ENCODE results near the gene TGM3. TPM values are rescaled to one million over a fixed set of nuclear protein-coding genes. Genes with fewer than 3 reads are reported as not detected.

TGM3 gene
- total RNA-seq, 1 experiment from 2014 or later: not detected

DNA sequence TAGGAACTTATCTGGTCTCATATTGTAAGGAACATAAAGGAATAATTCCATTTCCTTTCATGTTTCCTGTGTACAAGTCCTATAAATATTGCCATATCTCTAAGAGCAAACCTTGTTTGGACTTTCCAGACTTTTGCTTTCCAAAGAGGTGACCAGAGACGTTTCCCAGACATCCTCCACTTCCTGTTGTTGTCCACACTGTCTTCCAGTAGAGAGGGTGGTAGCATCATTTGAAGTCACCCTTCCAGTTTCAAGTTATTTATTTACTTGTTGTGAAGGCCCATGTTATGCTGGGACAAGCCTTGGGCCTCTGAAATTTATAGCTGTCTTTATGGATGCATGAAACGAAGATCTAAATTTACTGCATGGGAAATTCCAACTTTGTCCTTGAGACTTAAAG lies 10.6 kb upstream of the TGM3 start:
- Histone ChIP-seq H3K79me2 (ENCODE audit: low read depth) (no peaks in the 10 kb centered on the region), H3K36me3 (ENCODE audit: low read depth) (no peaks in the 10 kb centered on the region), H3F3A (ENCODE audit: insufficient read depth, low read depth) (peaks cover 7% of the 10 kb centered on the region; the same call in 1 of the 2 replicates), H3K27ac (no peak overlapping the region), H3K4me1 (replicated peaks; ENCODE audit: insufficient read depth) (peaks cover 26% of the 10 kb centered on the region), H2AFZ (no peak overlapping the region), H3K4me2 (no peak overlapping the region), H3K4me3 (no peak overlapping the region), H3K9me2 (ENCODE audit: insufficient read depth) (no peaks in the 10 kb centered on the region), H3K9me3 (ENCODE audit: insufficient read depth, low read depth) (no peaks in the 10 kb centered on the region), H4K20me1 (ENCODE audit: insufficient read depth) (no peaks in the 10 kb centered on the region), H3K27me3 (ENCODE audit: insufficient read depth, low read depth) (no peaks in the 10 kb centered on the region)
- DNase-seq: no peak
- BruUV-seq (replicated peaks): no TSS peak
- POLR2A ChIA-PET (ENCODE audit: unreplicated experiment): interaction anchor here (0.7 kb wide), 1 partner anchor 134 kb away, joined by 3 read pairs; no protein-coding TSS in a partner anchor
- CTCF ChIA-PET: no interaction called here
- intact Hi-C loops (cut with micrococcal nuclease; ENCODE audit: unreplicated experiment): no loop called here
- no peak for TF ChIP-seq EZH2 (IDR thresholded peaks at IDR 0.05; ENCODE audit: low read depth)
- TF ChIP-seq, protein P1, sequence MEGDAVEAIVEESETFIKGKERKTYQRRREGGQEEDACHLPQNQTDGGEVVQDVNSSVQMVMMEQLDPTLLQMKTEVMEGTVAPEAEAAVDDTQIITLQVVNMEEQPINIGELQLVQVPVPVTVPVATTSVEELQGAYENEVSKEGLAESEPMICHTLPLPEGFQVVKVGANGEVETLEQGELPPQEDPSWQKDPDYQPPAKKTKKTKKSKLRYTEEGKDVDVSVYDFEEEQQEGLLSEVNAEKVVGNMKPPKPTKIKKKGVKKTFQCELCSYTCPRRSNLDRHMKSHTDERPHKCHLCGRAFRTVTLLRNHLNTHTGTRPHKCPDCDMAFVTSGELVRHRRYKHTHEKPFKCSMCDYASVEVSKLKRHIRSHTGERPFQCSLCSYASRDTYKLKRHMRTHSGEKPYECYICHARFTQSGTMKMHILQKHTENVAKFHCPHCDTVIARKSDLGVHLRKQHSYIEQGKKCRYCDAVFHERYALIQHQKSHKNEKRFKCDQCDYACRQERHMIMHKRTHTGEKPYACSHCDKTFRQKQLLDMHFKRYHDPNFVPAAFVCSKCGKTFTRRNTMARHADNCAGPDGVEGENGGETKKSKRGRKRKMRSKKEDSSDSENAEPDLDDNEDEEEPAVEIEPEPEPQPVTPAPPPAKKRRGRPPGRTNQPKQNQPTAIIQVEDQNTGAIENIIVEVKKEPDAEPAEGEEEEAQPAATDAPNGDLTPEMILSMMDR (conservative IDR thresholded peaks at IDR 0.05): no peak

DNA sequence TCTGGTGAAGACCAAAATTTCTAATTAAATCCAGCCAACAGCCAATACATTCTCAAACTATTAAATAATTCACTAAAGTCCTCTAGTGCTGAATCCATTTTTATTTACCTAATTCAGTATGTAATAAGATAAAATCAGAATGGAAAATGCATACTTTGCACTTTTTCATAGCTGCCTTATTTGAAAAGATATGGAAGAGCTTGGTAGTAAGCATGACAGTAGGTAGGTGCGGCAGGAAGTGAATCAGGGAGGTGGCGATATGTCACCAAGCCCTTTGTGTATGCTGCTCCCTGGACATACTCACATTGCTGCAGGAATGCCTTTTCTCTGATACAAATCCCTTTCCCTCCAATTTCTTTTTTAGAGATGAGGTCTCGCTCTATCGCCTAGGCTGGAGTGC lies 10.2 kb upstream of the TGM3 start:
- Histone ChIP-seq H3K4me3 (no peak overlapping the region), H3K9me3 (ENCODE audit: insufficient read depth, low read depth) (no peaks in the 10 kb centered on the region), H3K36me3 (ENCODE audit: low read depth) (no peaks in the 10 kb centered on the region), H3K79me2 (ENCODE audit: low read depth) (no peaks in the 10 kb centered on the region), H3K4me2 (no peak overlapping the region), H3K27me3 (ENCODE audit: insufficient read depth, low read depth) (no peaks in the 10 kb centered on the region), H2AFZ (no peak overlapping the region), H3K4me1 (replicated peaks; ENCODE audit: insufficient read depth) (peaks cover 26% of the 10 kb centered on the region), H3K27ac (no peak overlapping the region), H3F3A (ENCODE audit: insufficient read depth, low read depth) (peaks cover 7% of the 10 kb centered on the region; the same call in 1 of the 2 replicates), H4K20me1 (ENCODE audit: insufficient read depth) (no peaks in the 10 kb centered on the region), H3K9me2 (ENCODE audit: insufficient read depth) (no peaks in the 10 kb centered on the region)
- BruUV-seq (replicated peaks): no TSS peak
- no peak for TF ChIP-seq EZH2 (IDR thresholded peaks at IDR 0.05; ENCODE audit: low read depth)
- TF ChIP-seq, protein P1 (conservative IDR thresholded peaks at IDR 0.05): no peak
- intact Hi-C loops (cut with micrococcal nuclease; ENCODE audit: unreplicated experiment): no loop called here
- ChIA-PET CTCF (no interaction called here), POLR2A (ENCODE audit: unreplicated experiment) (interaction anchor here (0.7 kb wide), 1 partner anchor 134 kb away, joined by 3 read pairs; no protein-coding TSS in a partner anchor)
- DNase-seq: no peak

DNA sequence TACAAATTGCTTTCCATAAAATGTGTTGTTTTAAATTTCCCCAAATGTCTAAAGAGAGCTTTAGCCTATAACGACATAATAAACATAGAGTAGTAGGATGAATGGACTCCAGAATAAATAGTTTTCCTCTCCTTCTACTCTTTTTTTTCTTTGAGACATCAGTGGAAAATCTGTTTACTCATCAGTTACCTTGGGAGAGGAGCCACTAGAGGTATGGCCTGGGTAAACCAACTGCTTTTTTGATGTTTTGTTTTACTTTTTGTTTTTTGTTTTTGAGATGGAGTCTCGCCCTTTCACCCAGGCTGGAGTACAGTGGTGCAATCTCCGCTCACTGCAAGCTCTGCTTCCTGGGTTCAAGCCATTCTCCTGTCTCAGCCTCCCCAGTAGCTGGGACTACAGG lies 8.3 kb upstream of the TGM3 start:
- Histone ChIP-seq H3K36me3 (ENCODE audit: low read depth) (no peaks in the 10 kb centered on the region), H3K9me2 (ENCODE audit: insufficient read depth) (no peaks in the 10 kb centered on the region), H2AFZ (no peak overlapping the region), H4K20me1 (ENCODE audit: insufficient read depth) (no peaks in the 10 kb centered on the region), H3K4me2 (no peak overlapping the region), H3K27me3 (ENCODE audit: insufficient read depth, low read depth) (no peaks in the 10 kb centered on the region), H3K79me2 (ENCODE audit: low read depth) (no peaks in the 10 kb centered on the region), H3K9me3 (ENCODE audit: insufficient read depth, low read depth) (no peaks in the 10 kb centered on the region), H3K27ac (no peak overlapping the region), H3K4me1 (replicated peaks; ENCODE audit: insufficient read depth) (peaks cover 29% of the 10 kb centered on the region), H3K4me3 (no peak overlapping the region), H3F3A (ENCODE audit: insufficient read depth, low read depth) (peaks cover 7% of the 10 kb centered on the region; the same call in 1 of the 2 replicates)
- ChIA-PET POLR2A (ENCODE audit: unreplicated experiment) (no interaction called here), CTCF (interaction anchor here (0.6 kb wide), 1 partner anchor 133 kb away, joined by 7 read pairs; no protein-coding TSS in a partner anchor)
- TF ChIP-seq, protein P1 (conservative IDR thresholded peaks at IDR 0.05): no peak
- no peak for TF ChIP-seq EZH2 (IDR thresholded peaks at IDR 0.05; ENCODE audit: low read depth)
- DNase-seq: no peak
- no TSS peak for BruUV-seq (replicated peaks)
- intact Hi-C loops (cut with micrococcal nuclease; ENCODE audit: unreplicated experiment): no loop called here
